Neuronal stem cell (in vitro differentiated cells): ENCODE measurements around the gene DAO.

Experiments used
- DNase-seq: peaks from one replicate; pipeline ENCODE4 v3.0.0-alpha.2; 2013; ENCODE audit warnings: low spot score
- H2AFZ ChIP-seq: one replicate; pipeline ENCODE4 v1.6.1; 2013; ENCODE audit warnings: mild to moderate bottlenecking, low read length, inconsistent platforms
- H2AK5ac ChIP-seq: 2 replicates; pipeline ENCODE4 v1.6.1; 2013; ENCODE audit warnings: low read depth, mild to moderate bottlenecking, inconsistent platforms, low read length, moderate library complexity, mixed read lengths
- H2BK120ac ChIP-seq: 2 replicates; pipeline ENCODE4 v1.6.1; 2013; ENCODE audit warnings: low read depth, mild to moderate bottlenecking, inconsistent platforms, low read length, moderate library complexity, mixed read lengths
- H2BK12ac ChIP-seq: one replicate; pipeline ENCODE4 v1.6.1; 2013; ENCODE audit warnings: low read length, inconsistent platforms
- H2BK15ac ChIP-seq: 2 replicates; pipeline ENCODE4 v1.6.1; 2013; ENCODE audit warnings: mild to moderate bottlenecking, low read length, inconsistent platforms, mixed read lengths
- H2BK5ac ChIP-seq: one replicate; pipeline ENCODE4 v1.6.1; 2013; ENCODE audit warnings: inconsistent platforms, mild to moderate bottlenecking, low read length, moderate library complexity
- H3K14ac ChIP-seq: one replicate; pipeline ENCODE4 v1.6.1; 2013; ENCODE audit warnings: low read length, inconsistent platforms
- H3K18ac ChIP-seq: 2 replicates; pipeline ENCODE4 v1.6.1; 2013; ENCODE audit warnings: low read length, inconsistent platforms
- H3K23ac ChIP-seq: 2 replicates; pipeline ENCODE4 v1.6.1; 2013; ENCODE audit warnings: low read depth, mild to moderate bottlenecking, mixed read lengths, low read length, inconsistent platforms; ENCODE audit not compliant: poor library complexity
- H3K27ac ChIP-seq: replicated peaks from 3 replicates; pipeline ENCODE4 v1.5.1; 2013; ENCODE audit warnings: low read length, inconsistent platforms
- H3K27me3 ChIP-seq, 3 experiments: 2 replicates each; pipeline ENCODE4 v1.6.1; 2013; ENCODE audit warnings: low read length in 3 of 3, mild to moderate bottlenecking in 2 of 3, inconsistent platforms in 1 of 3, low read depth in 1 of 3, mixed read lengths in 1 of 3, moderate library complexity in 1 of 3; ENCODE audit not compliant: control insufficient read depth in 3 of 3, insufficient read depth in 3 of 3
- H3K36me3 ChIP-seq, 2 donors: replicated peaks in 1 of 2; 2 replicates each; pipeline ENCODE4 v1.6.1; 2013; ENCODE audit warnings: low read length in 2 of 2; ENCODE audit not compliant: control insufficient read depth in 2 of 2, insufficient read depth in 2 of 2
- H3K4ac ChIP-seq: 2 replicates; pipeline ENCODE4 v1.6.1; 2013; ENCODE audit warnings: inconsistent platforms, mild to moderate bottlenecking, low read length, moderate library complexity
- H3K4me1 ChIP-seq, 2 donors: 1 replicate in 1 of 2; 2 replicates in 1 of 2; pipeline ENCODE4 v1.6.1; 2013; ENCODE audit warnings: low read length in 2 of 2, low read depth in 1 of 2; ENCODE audit not compliant: control insufficient read depth in 2 of 2, insufficient read depth in 1 of 2
- H3K4me2 ChIP-seq: one replicate; pipeline ENCODE4 v1.6.1; 2013; ENCODE audit warnings: mild to moderate bottlenecking, low read length, inconsistent platforms; ENCODE audit not compliant: insufficient read depth, poor library complexity, severe bottlenecking
- H3K4me3 ChIP-seq, 2 donors: 2 replicates each; pipeline ENCODE4 v1.5.1; 2013; ENCODE audit warnings: low read length in 2 of 2, mild to moderate bottlenecking in 2 of 2, inconsistent platforms in 1 of 2, moderate library complexity in 1 of 2
- H3K79me1 ChIP-seq: one replicate; pipeline ENCODE4 v1.6.1; 2013; ENCODE audit warnings: low read depth, mild to moderate bottlenecking, inconsistent platforms, low read length, moderate library complexity
- H3K9ac ChIP-seq: one replicate; pipeline ENCODE4 v1.6.1; 2013; ENCODE audit warnings: mild to moderate bottlenecking, low read depth, low read length, inconsistent platforms; ENCODE audit not compliant: poor library complexity
- H3K9me3 ChIP-seq, 2 donors: replicated peaks in 1 of 2; 2 replicates each; pipeline versions ENCODE3 to v1.6.1; 2013; ENCODE audit warnings: low read length in 2 of 2, mild to moderate bottlenecking in 2 of 2, inconsistent platforms in 1 of 2, low read depth in 1 of 2, mixed read lengths in 1 of 2, moderate library complexity in 1 of 2; ENCODE audit not compliant: control insufficient read depth in 2 of 2, insufficient read depth in 1 of 2
- H4K8ac ChIP-seq: one replicate; pipeline ENCODE4 v1.6.1; 2013; ENCODE audit warnings: low read depth, mild to moderate bottlenecking, inconsistent platforms, low read length, moderate library complexity
- H4K91ac ChIP-seq: one replicate; pipeline ENCODE4 v1.6.1; 2013; ENCODE audit warnings: low read length, low read depth, mild to moderate bottlenecking, inconsistent platforms; ENCODE audit not compliant: poor library complexity
- WGBS, 2 donors: extraction: QIAGEN DNeasy Blood & Tissue Kit; methylation state at CpG; one replicate each; pipeline ENCODE4 v1.1.7; 2013; ENCODE audit warnings: missing lambda C conversion rate in 2 of 2, mixed read lengths in 1 of 2; ENCODE audit not compliant: insufficient read length in 2 of 2, insufficient replicate concordance in 1 of 2; ENCODE audit errors: extremely low coverage in 2 of 2; 5-methylcytosine and 5-hydroxymethylcytosine counted together

DAO gene

GRCh38 chr12:108845696-108846095, 34.2 kb upstream of the DAO start:
- Histone ChIP-seq H3K79me1 (peaks cover 2% of the 10 kb centered on the region), H3K4me3 (peak overlapping the region in 1 of 2 donors; percentile 32), H2BK5ac (no peak overlapping the region), H4K8ac (no peak overlapping the region), H2BK15ac (no peak overlapping the region), H3K36me3 (peaks cover 23 to 70% of the 10 kb centered on the region in 2 donors), H2BK12ac (no peak overlapping the region), H3K27ac (no peak overlapping the region), H3K9me3 (peaks cover 12 to 21% of the 10 kb centered on the region in 2 donors), H3K9ac (no peak overlapping the region), H2BK120ac (no peak overlapping the region), H3K4me1 (peaks cover 4 to 5% of the 10 kb centered on the region in 2 donors), H3K4ac (no peak overlapping the region), H3K4me2 (no peak overlapping the region), H3K27me3 (no peaks in the 10 kb centered on the region), H2AK5ac (no peak overlapping the region), H3K23ac (no peak overlapping the region), H2AFZ (no peak overlapping the region), H3K14ac (no peak overlapping the region), H3K18ac (no peak overlapping the region), H4K91ac (no peak overlapping the region)
- no CpG with 5 or more reads among the region's 2 CpGs for WGBS, 2 donors
- no peak for DNase-seq

- Histone ChIP-seq H3K36me3 (peaks cover 23 to 75% of the 10 kb centered on the region in 2 donors), H3K4me3 (peak overlapping the region in 1 of 2 donors; percentile 23), H3K4me1 (no peaks in the 10 kb centered on the region), H2AK5ac (no peak overlapping the region), H3K4ac (no peak overlapping the region), H2BK5ac (no peak overlapping the region), H2BK120ac (no peak overlapping the region), H3K4me2 (no peak overlapping the region), H2BK15ac (no peak overlapping the region), H3K14ac (no peak overlapping the region), H4K8ac (no peak overlapping the region), H2BK12ac (no peak overlapping the region), H3K18ac (no peak overlapping the region), H3K79me1 (no peaks in the 10 kb centered on the region), H3K23ac (no peak overlapping the region), H2AFZ (no peak overlapping the region), H3K9ac (no peak overlapping the region), H4K91ac (no peak overlapping the region), H3K9me3 (peaks cover 12 to 21% of the 10 kb centered on the region in 2 donors), H3K27ac (no peak overlapping the region), H3K27me3 (no peaks in the 10 kb centered on the region)
- no peak for DNase-seq
- WGBS, 2 donors: no CpG with 5 or more reads among the region's 5 CpGs
Observed at GRCh38 chr12:108846290-108846701, 33.6 kb upstream of the DAO start.

GRCh38 chr12:108847705-108848104, 32.2 kb upstream of the DAO start:
- H3K4me2 ChIP-seq: no peak overlapping the region
- H2AK5ac ChIP-seq: no peak overlapping the region
- no CpG with 5 or more reads among the region's 10 CpGs for WGBS, 2 donors
- no peak overlapping the region for H3K18ac ChIP-seq
- no peak for DNase-seq
- H3K23ac ChIP-seq: no peak overlapping the region
- H3K4me3 ChIP-seq: no peak overlapping the region
- H4K91ac ChIP-seq: no peak overlapping the region
- no peak overlapping the region for H2BK120ac ChIP-seq
- no peak overlapping the region for H3K4ac ChIP-seq
- H3K27me3 ChIP-seq: no peaks in the 10 kb centered on the region
- H3K79me1 ChIP-seq: no peaks in the 10 kb centered on the region
- no peak overlapping the region for H3K9ac ChIP-seq
- no peaks in the 10 kb centered on the region for H3K4me1 ChIP-seq
- H3K36me3 ChIP-seq: peaks cover 23 to 83% of the 10 kb centered on the region in 2 donors
- H4K8ac ChIP-seq: no peak overlapping the region
- H3K9me3 ChIP-seq: peaks cover 12 to 21% of the 10 kb centered on the region in 2 donors
- H2AFZ ChIP-seq: no peak overlapping the region
- H2BK5ac ChIP-seq: no peak overlapping the region
- H2BK15ac ChIP-seq: no peak overlapping the region
- no peak overlapping the region for H3K27ac ChIP-seq
- H3K14ac ChIP-seq: no peak overlapping the region
- H2BK12ac ChIP-seq: no peak overlapping the region

- no peak overlapping the region for H3K9ac ChIP-seq
- no peaks in the 10 kb centered on the region for H3K4me1 ChIP-seq
- no peak overlapping the region for H3K4me3 ChIP-seq
- H2BK15ac ChIP-seq: no peak overlapping the region
- H3K9me3 ChIP-seq: peaks cover 8 to 17% of the 10 kb centered on the region in 2 donors
- no peak overlapping the region for H2AK5ac ChIP-seq
- H4K91ac ChIP-seq: no peak overlapping the region
- H3K79me1 ChIP-seq: no peaks in the 10 kb centered on the region
- no peak overlapping the region for H3K23ac ChIP-seq
- H3K4me2 ChIP-seq: no peak overlapping the region
- H3K14ac ChIP-seq: no peak overlapping the region
- H3K18ac ChIP-seq: no peak overlapping the region
- no peak overlapping the region for H3K4ac ChIP-seq
- H4K8ac ChIP-seq: no peak overlapping the region
- H2BK5ac ChIP-seq: no peak overlapping the region
- H2AFZ ChIP-seq: no peak overlapping the region
- H3K27ac ChIP-seq: no peak overlapping the region
- no peak overlapping the region for H2BK120ac ChIP-seq
- no peak overlapping the region for H2BK12ac ChIP-seq
- H3K36me3 ChIP-seq: peaks cover 19 to 83% of the 10 kb centered on the region in 2 donors
- no peaks in the 10 kb centered on the region for H3K27me3 ChIP-seq
- no peak for DNase-seq
Observed at GRCh38 chr12:108849660-108850059, 30.2 kb upstream of the DAO start.
